Prostate gland (tissue), 2 donors: ENCODE data around the gene STAMBPL1.

Source experiments
- POLR2A ChIP-seq: fragments of 450-650 bp; IDR thresholded peaks from one replicate; pipeline ENCODE4 v1.6.1; 2016; ENCODE audit warnings: antibody characterized with exemption, mild to moderate bottlenecking
- POLR2AphosphoS5 ChIP-seq: sonication (generic); formaldehyde crosslinking; IDR thresholded peaks from one replicate; pipeline ENCODE4 v1.6.1; 2017; ENCODE audit warnings: antibody characterized with exemption
- TF ChIP-seq, protein P1 (sequence below), 4 experiments: fragments of 200-600 bp in 2 of 4; fragments of 450-650 bp in 2 of 4; sonication (generic) in 2 of 4; IDR thresholded peaks; 1 replicate in 3 of 4; 2 replicates in 1 of 4; pipeline ENCODE4 v1.5.1; 2016 to 2019; ENCODE audit warnings: antibody characterized with exemption in 4 of 4, mild to moderate bottlenecking in 2 of 4, moderate library complexity in 2 of 4

DNA sequence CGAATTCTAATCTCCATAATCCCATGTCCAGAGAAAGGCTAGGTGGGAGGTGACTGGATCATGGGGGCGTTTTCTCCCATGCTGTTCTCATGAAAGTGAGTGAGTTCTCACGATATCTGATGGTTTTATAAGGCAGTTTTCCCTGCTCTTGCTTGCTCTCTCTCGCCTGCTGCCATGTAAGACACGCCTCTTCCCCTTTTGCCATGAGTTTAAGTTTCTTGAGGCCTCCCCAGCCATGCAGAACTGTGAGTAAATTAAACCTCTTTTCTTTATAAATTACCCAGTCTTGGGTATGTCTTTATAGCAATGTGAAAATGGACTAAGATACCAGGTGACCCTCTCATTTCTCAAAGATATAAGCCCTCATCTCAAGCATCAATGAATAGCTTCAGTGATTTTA is 73.6 kb downstream of the STAMBPL1 start:
- TF ChIP-seq POLR2A (no peak), POLR2AphosphoS5 (no peak)
- TF ChIP-seq, protein P1, sequence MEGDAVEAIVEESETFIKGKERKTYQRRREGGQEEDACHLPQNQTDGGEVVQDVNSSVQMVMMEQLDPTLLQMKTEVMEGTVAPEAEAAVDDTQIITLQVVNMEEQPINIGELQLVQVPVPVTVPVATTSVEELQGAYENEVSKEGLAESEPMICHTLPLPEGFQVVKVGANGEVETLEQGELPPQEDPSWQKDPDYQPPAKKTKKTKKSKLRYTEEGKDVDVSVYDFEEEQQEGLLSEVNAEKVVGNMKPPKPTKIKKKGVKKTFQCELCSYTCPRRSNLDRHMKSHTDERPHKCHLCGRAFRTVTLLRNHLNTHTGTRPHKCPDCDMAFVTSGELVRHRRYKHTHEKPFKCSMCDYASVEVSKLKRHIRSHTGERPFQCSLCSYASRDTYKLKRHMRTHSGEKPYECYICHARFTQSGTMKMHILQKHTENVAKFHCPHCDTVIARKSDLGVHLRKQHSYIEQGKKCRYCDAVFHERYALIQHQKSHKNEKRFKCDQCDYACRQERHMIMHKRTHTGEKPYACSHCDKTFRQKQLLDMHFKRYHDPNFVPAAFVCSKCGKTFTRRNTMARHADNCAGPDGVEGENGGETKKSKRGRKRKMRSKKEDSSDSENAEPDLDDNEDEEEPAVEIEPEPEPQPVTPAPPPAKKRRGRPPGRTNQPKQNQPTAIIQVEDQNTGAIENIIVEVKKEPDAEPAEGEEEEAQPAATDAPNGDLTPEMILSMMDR (IDR thresholded peaks at IDR 0.05): no peak
